Right renal cortex interstitium (tissue), 3 donors: ENCODE measurements around the gene MFSD11. TPM values are rescaled to one million over a fixed set of nuclear protein-coding genes. Genes with fewer than 3 reads are reported as not detected.
A peak's percentile ranks its signal among the peaks of the same experiment; 100 is the strongest.
"Not testable (repeated sequence)": the region's sequence is repeated elsewhere in the genome, so short reads cannot be mapped to it uniquely, and the experiment has no call there.

Experiments
- DNase-seq, 3 donors: peaks; one replicate each; pipeline ENCODE4 v3.0.0-alpha.2; 2013; ENCODE audit warnings: low read depth in 3 of 3, low spot score in 2 of 3
- polyA plus RNA-seq, 3 donors: library from polyadenylated mRNA; unstranded; fragments of 120-200 nt; gene quantifications; one replicate each; pipeline ENCODE4 v1.2.1, GENCODE V29; 2013; ENCODE audit not compliant: insufficient read length in 3 of 3

Gene MFSD11
- 10 to 100 TPM; 24.6 to 27.7 (median 25.6) TPM for polyA plus RNA-seq

DNA sequence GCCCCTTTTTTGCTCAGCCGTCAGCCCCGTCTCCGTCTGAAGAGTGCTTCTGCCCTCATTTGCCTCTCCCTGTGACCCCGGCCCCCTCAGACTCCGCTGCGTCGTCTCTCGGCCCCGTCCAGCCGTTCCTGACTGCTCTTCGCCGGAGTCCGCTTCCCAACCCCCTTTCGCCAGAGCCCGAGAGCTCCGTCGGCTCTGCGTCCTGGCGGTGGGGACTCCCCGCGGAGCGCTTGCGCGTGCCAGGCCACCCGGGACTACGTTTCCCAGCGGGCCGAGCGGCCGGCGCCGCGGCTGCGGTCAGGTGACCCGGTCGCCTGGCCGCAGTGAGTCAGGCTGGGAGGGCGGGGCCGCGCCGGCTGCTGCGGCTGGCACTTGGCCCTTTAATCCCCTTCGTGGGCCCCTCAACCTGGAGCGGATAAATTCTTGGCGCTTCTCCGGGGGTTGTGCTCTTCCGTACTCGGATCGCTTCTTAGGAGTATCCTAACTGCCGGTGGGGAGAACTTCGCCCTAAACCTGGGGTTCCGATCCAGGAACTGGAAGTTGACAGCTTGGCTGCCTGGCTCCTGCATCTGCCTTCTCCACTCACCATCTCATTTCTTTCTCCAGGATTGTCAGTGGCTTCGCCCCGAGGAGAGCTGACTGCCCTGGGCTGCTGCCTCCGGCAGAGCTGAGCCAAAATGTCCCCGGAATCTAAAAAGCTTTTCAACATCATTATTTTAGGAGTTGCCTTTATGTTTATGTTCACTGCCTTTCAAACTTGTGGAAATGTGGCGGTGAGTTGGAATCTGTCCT lies at the start of gene MFSD11:
Gene MFSD11 (plus strand): TSS at position 444 of the 792 bp plus-strand sequence. CDS start 234 bp downstream, at position 678.
- peak; percentile 85 to 92 (median 91) for DNase-seq

DNA sequence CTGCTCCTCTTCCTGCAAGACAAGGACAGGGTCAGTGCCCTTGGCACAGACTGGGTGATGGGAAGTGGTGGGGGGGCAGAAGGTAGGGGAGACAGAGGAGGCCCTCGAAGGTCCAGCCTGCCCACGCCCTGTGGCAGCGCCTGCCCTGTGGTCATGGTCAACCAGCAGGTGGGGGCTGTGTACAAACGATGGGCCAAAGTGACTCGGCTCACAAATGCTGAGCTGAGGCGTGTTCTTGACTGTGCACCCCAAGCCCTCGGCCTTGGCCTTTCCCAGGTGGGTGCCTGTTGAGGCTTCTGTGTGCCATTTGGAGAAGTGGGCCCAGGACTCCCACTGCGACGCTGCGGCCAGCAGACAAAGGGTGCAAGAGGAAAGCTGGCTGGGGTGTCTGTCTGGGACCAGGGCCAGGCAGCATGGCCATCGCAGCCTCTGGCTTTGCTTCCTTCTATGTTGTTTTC lies 49.7 kb upstream of the MFSD11 start:
- DNase-seq, result no peak

DNA sequence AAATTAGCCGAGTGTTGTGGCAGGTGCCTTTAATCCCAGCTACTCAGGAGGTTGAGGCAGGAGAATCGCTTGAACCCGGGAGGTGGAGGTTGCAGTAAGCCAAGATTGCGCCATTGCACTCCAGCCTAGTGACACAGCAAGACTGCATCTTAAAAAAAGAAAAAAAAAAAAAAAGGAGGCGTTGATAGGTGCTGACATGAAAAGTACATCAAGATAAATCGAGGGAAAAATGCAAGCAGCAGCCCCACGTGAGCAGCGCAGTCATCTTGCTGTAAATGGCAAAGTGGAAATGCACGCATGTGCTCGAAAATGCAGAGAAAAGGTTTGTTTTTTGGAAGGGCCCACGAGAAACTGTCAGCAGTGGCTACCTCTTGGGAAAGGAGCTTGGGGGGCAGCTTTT lies 48.1 kb upstream of the MFSD11 start:
- DNase-seq, result no peak

DNA sequence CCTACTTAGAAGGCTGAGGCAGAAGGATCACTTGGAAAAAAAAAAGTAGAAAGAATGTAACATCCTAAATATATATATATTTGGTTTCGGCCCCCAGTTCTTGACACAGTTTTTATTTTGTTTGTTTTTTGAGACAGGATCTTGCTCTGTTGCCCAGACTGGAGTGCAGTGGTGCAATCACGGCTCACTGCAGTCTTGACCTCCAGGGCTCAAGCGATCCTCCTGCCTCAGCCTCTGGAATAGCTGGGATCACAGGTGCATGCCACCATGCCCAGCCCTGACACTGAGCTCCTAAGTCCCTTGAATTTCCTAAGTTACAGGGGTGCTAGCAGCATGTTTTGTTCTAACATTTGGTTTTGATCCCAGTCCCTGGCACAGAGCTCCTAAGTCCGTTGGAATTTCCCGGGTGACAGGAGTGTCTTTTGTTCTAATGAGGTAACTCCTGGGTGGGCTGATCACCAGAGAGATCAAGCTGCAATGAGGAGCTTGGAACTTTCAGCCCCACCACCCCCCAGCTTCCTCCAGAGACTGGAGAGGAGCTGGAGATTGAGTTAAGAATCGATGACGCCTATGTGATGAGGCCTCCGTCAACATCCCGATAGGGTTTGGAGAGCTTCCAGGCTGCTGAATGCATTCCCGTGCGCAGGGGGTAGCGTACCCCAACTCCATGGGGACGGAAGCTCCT lies 47.2 kb upstream of the MFSD11 start:
- DNase-seq, result no peak

DNA sequence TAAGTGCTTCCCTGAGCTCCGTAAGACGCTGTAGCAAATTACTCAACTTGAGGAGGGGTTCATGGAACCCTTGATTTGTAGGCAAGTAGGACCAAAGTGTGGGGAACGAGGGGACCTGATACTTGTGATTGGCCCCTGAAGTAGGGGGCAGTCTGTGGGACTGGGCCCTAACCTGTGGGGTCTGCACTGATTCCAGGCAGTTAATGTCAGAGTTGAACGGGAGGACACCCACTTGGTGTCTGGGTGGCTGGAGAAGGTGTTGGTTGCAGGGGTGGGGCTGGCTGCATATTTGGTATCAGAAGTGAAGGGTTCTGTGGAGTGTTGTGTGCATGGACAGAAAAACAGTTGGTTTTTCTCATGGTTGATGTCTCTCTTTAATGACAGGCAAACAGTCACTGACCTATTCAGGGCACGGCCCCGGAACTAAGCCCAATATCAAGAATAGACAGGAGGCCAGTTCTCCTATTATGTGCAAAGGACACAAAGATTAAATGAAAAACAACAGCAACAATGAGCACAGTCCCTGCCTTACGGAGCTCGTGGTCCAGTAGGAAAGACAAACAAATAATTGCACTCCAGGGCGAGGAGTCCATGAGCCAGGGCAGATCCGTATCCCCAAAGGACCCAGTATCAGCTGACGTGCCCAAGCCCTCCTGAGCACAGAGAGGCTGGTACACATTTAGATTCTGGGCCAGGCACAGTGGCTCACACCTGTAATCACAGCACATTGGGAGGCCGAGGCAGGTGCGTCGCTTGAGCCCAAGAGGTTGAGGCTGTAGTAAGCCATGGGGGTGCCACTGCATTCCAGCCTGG lies 46.3 kb upstream of the MFSD11 start:
- DNase-seq, result no peak

DNA sequence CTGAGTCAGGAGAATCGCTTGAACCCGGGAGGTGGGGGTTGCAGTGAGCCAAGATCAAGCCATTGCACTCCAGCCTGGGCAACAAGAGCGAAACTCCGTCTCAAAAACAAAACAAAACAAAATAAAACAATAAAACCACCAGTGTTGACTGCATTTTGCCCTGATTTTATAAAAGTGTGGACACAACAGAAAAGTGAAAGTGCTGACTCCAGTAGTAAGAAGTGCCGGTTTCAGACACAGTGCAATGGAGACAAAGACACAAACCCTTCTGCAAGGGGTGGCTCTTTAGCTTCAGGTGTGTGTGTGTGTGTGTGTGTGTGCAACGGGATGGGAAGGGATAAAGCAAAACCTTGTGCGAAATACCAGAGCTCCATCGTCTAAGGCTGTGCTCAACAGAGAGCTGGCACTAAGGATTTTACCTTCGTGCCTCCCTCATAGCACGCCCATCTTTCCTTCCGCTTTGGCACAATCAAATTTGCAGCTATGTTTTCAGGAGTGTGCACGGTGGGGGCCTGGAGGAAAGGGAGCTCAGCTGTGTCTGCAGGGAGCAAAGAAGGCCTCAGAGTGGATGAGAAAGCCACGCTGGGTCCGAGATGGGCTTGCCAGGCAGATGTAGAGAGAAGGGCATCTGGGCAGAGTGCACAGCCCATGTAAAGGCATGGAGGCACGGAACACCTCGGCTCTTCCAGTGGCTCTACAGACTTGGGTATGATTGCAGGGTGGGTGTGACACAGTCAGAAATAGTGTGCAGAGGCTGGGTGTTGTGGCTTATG lies 42.7 kb upstream of the MFSD11 start:
- no peak for DNase-seq

DNA sequence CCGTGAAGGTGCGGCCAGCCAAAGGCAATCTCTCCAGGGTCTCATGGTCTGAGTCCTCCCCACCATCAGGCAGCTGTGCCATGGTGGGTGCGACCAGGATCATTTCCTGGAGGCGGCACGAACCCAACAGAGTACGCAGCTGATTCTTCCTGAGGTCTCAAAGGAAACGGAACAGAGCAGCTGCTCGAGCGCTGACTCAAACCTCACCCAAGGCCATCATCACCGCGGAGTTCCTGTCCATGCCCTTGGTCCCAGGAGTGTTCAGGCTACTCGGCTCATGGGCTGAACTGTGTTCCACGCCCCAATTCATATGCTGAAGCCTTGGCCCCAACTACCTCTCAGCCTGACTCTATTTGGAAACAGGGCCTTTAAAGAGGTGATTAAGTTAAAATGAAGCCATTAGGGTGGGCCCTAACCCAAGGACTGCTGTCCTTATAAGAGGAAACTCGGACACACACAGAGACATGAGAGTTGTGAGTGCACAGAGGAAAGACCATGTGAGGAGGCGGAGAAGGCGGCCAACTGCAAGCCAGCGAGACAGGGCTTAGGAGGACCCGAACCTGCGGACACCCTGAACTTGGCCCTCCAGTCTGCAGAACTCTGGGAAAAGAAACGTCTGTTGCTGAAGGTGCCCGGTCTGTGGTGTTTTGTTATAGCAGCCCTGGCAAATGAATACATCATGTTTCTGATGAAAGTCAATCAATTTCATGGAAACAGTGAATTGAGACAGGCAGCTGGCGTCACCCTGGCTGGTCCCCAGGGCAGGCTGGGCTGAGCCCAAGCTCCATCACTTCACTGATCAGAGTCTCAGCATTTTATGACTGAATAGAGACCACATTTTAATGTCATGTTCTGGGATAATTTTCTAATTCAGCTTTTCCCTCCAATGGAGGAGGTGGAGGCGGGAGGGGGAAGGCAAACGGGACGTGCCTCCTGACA lies 40.9 kb upstream of the MFSD11 start:
- DNase-seq, result no peak

DNA sequence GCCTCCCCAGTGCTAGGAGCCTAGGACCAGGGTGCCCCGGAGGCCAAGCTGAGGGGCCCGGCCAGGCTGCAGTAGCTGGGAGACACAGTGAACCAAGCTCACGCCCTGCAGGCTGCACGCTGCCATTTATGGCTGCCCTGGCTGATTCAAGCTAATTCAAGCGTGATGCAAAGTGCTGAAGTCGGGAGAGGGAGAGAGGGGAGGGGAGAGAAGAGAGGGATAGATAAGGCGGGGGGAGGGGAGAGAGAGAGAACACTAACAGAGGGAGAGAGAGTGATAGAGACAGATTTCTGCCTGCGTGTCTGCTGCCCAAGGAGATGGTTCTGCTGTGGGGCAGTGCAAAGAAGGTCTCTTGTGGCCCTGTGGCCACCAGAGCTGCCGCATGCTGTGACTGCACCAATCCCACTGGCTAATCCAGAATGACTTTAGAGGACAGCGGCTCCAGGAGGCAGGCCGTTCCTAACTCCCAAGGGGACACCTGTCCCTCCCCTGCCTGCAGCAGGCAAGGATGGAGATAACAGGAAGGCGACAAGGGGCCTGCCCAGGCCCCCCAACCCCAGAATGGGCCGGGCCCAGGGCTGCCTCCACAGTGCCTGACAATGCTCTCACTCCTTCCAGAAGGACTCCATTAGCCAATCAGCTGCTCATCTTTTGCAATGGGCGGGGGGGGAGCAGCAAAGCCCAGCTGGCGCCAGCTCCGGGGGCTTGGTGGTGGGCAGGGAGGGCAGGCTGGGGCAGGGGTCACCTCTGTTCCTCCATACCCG lies 40.0 kb upstream of the MFSD11 start:
- no peak for DNase-seq

DNA sequence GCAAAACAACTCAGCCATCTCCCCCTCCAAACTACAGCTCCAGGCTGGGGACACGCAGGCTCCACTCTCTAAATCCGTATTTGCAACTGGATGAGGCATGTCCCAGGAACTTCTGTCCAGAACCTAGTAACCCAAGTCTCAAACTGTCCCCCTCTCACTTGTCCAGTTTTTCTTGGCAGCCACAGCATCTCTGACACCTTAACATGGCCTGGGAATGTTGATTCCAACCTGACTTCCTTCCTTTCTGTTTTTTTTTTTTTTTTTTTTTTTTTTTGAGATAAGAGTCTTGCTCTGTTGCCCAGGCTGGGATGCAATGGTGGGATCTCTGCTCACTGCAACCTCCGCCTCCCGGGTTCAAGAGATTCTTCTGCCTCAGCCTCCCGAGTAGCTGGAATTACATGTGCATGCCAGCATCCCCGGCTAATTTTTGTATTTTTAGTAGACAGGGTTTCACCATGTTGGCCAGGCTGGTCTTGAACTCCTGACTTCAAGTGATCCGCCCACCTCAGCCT lies 39.4 kb upstream of the MFSD11 start:
- DNase-seq, result not testable (repeated sequence)

DNA sequence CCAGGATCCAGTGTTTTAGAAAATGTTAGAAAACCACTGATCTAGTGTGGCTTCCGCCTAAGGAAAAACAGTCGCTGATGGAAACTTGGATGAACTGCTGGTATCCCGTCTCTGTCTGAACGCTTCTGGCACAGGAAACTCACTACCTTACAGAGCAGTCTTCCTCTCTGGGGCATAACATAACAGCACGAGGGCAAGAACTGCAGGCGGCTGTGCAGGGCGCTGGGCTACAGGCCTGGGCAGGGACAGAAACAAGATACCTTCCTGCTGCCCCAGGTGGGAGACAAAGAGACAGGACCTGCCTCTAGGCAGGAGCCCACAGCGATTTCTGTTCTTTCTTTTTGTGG lies 37.7 kb upstream of the MFSD11 start:
- DNase-seq, result no peak

DNA sequence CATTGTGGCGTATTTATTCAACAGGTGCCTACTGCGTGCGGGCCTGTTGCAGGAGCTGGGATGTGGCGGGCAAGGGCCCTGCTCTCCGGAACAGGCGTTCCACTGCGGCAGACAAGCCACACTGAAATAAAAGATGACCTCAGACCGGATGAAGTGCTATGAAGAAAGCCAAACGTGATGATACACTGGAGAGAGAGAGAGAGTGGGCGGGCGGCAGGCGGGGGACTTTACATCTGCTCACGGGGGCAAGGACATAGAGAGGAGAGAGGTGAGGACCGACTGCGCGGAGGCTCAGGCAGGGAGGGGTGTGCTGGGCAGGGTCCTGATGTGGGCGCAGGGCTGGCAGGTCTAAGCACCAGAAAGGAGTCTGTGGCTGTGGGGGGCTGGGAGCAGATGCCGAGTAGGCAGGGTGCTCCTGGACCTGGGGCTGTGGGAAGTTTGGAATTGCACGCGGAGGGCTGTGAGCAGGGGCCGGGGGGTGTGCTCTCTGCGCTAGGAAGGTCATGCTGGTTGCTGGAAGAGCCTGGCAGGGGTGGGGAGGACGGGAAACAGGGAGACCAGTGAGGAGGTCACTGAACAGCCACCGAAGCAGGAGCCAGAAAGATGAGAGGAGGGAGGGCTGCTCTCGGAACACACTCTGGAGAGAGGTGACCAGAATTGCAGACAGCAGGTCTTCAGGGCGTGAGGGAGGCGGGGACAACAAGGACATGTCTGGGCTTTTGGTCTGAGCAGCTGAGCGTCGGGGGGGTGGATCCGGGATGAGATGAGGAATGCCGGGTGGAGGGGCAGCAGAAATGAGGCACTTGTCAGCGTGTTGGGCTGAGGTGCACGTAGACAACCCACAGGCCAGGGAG lies 37.1 kb upstream of the MFSD11 start:
- DNase-seq, result no peak

DNA sequence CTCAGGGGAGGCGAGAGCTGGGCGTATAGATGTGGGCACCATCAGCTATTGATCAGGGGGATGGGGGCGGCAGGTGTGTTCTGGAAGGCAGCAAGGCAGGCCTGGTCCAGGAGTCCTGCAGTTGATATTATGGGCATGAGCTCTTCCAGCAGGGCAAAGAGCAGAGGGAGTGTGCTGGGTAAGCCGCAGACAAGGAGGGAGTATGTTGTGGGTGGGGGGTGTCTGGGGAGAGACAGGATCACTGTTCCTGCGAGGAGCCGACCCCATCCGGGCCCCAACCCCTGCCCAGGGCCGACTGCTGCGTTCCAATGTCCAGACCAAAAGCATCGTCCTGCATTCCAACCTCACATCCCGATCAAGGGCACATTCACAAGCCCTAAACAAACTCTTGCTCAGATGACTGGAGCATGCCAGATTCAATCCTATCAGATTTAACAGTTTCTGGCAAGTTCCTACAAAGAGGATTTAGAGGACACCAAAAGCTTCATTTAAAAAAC lies 36.4 kb upstream of the MFSD11 start:
- no peak for DNase-seq

DNA sequence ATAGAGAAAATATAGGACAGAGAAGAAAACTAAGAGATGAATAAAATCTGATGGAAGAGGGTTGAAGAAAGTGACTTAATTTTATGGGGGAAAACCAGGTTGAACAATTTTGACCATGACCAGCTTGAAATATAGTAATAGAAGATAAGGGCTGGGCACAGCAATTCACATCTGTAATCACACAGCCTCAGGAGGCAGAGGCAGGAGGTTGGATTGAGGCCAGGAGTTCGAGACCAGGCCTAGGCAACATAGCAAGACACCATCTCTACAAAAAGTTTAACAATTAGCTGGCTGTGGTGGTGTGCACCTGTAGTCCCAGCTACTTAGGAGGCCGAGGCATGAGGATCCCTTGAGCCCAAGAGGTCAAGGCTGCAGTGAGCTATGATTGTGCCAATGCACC lies 35.8 kb upstream of the MFSD11 start:
- DNase-seq, result no peak

DNA sequence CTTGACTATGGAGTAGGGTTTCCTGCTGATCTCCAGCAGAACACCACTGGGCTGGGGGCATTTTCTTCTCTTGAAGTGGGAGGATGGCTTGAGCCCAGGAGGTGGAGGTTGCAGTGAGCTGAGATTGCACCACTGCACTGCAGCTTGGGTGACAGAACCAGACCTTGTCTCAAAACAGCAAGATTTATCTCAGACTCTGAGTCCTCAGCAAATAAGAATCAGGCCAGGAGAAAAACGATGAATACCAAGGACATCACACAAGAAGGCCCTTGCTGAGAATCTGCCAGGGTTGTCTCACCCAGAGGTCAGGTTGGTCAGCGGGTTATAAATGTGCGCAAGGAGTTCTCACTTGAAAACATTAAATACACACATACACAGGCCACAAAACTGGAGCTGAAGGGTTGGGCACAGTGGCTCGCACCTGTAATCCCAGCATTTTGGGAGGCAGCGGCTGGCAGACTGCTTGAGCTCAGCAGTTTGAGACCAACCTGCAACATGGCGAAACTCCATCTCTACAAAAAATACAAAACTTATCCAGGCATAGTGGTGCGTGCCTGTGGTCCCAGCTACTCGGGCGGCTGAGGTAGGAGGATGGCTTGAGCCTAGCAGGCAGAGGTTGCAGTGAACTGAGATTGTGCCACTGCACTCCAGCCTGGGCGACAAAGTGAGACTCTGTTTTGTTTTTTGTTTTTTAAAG lies 34.8 kb upstream of the MFSD11 start:
- DNase-seq, result no peak

DNA sequence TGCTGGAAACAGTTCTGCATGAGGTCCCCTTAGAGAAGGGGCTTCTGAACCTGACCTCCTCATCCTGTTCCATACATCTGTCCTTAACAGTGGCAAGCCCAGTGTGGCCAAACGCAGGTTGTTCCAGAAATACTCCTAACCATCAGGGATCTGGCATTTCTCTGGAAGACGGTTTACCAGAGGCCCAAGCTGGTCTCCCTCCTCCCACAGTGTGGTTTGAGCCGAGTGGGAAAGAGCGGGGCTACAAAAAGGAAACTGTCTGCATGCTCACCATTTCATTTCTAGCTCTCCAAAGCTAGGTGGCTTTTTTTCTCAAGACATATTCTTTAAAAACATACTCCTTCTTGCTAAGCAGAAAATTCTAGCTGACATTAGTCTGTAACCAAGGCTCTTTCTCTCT lies 33.1 kb upstream of the MFSD11 start:
- DNase-seq, result no peak

DNA sequence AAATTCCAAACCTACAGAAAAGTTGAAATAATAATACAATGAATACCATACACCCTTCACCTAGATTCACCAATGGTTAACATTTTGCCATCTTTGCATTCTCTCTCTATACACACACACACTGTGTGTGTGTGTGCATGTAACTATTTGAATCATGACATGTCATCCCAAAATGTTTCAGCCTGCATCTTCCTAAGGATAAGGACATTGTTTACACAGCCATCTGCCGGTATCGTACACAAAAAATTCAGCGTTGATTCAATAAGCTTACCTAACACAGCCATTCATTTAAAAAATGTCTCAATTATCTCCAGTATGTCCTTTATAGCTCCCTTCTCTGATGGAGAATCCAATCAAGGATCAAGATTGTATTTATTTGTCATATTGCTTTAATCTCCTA lies 31.1 kb upstream of the MFSD11 start:
- DNase-seq, result no peak
